ENCODE measurements around the gene CBFA2T3.

GRCh38 chr16:88839745-88840599 is 137.0 kb downstream of the CBFA2T3 start:
- TF ChIP-seq, protein P1, sequence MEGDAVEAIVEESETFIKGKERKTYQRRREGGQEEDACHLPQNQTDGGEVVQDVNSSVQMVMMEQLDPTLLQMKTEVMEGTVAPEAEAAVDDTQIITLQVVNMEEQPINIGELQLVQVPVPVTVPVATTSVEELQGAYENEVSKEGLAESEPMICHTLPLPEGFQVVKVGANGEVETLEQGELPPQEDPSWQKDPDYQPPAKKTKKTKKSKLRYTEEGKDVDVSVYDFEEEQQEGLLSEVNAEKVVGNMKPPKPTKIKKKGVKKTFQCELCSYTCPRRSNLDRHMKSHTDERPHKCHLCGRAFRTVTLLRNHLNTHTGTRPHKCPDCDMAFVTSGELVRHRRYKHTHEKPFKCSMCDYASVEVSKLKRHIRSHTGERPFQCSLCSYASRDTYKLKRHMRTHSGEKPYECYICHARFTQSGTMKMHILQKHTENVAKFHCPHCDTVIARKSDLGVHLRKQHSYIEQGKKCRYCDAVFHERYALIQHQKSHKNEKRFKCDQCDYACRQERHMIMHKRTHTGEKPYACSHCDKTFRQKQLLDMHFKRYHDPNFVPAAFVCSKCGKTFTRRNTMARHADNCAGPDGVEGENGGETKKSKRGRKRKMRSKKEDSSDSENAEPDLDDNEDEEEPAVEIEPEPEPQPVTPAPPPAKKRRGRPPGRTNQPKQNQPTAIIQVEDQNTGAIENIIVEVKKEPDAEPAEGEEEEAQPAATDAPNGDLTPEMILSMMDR (IDR thresholded peaks at IDR 0.05; ENCODE audit: low read depth, low read length), result no peak
- no peak for TF ChIP-seq EZH2phosphoT487 (IDR thresholded peaks at IDR 0.05; ENCODE audit: low read depth)
